HCT116 (cell line): Measurements from ENCODE around the gene RLF. TPM values are rescaled to one million over a fixed set of nuclear protein-coding genes. Genes with fewer than 3 reads are reported as not detected.

Source experiments
- ATAC-seq: fragments of 200-7000 bp; cut with Tn5 transposase; 2 replicates; pipeline ENCODE4 v1.9.1; 2020; ENCODE audit warnings: mild to moderate bottlenecking, moderate library complexity
- BruUV-seq: library from RNA; stranded (reverse); fragments of 400-500 nt; replicated peaks from 2 replicates; lab custom pipeline; 2021; lab: Mats Ljungman, UMichigan
- CTCF ChIA-PET: fragments of 300-600 bp; sonication (Branson Sonifier 250); formaldehyde crosslinking; loops from one replicate; lab custom pipeline; 2021; ENCODE audit warnings: antibody characterized with exemption; lab: Charles Lee
- POLR2A ChIA-PET: fragments of 300-600, 350-600 bp; sonication (Branson Sonifier 250); formaldehyde crosslinking; loops from one replicate; lab custom pipeline; 2021; ENCODE audit warnings: antibody characterized with exemption; lab: Charles Lee
- RAD21 ChIA-PET, 2 experiments: fragments of 300-600 bp; sonication (Branson Sonifier 250); formaldehyde crosslinking; loops; one replicate each; lab custom pipeline; 2023; ENCODE audit warnings: low total read pairs in 2 of 2; ENCODE audit not compliant: uncharacterized antibody in 2 of 2, unreplicated experiment in 2 of 2, low non-redundant PET in 1 of 2; lab: Charles Lee
- DNase-seq: peaks from one replicate; pipeline ENCODE4 v3.0.0-alpha.2; 2010; ENCODE audit warnings: low read depth, low spot score
- H2AFZ ChIP-seq: fragments of 200-600 bp; shearing (Covaris generic), sonication (generic); 2 replicates; pipeline ENCODE4 v1.6.1; 2017; ENCODE audit warnings: low read depth, mixed run types, mixed read lengths, antibody characterized with exemption, low read length; ENCODE audit not compliant: poor library complexity, severe bottlenecking
- H3K27ac ChIP-seq: 2 replicates; pipeline ENCODE4 v1.5.1; 2012; ENCODE audit warnings: low read depth, low read length
- H3K27me3 ChIP-seq: fragments of 200-600 bp; sonication (generic); 2 replicates; pipeline ENCODE4 v1.6.1; 2016; ENCODE audit warnings: mixed run types, low read length, mixed read lengths; ENCODE audit not compliant: insufficient read depth
- H3K36me3 ChIP-seq, 2 experiments: fragments of 200-500 bp in 1 of 2; fragments of 200-600 bp in 1 of 2; sonication (Bioruptor generic) in 1 of 2; sonication (generic) in 1 of 2; 2 replicates each; pipeline versions ENCODE4 v1.5.1 to v1.6.1; 2014 to 2016; ENCODE audit warnings: low read length in 2 of 2, inconsistent platforms in 1 of 2, mixed read lengths in 1 of 2, mixed run types in 1 of 2; ENCODE audit not compliant: insufficient read depth in 2 of 2, control insufficient read depth in 1 of 2
- H3K4me1 ChIP-seq, 2 experiments: fragments of 200-600 bp in 1 of 2; sonication (generic) in 1 of 2; 2 replicates each; pipeline versions ENCODE4 v1.5.1 to v1.6.1; 2012 to 2017; ENCODE audit warnings: low read length in 2 of 2, inconsistent platforms in 1 of 2, mild to moderate bottlenecking in 1 of 2, mixed read lengths in 1 of 2, mixed run types in 1 of 2, moderate library complexity in 1 of 2; ENCODE audit not compliant: insufficient read depth in 2 of 2, control insufficient read depth in 1 of 2
- H3K4me2 ChIP-seq: fragments of 200-600 bp; sonication (generic); 2 replicates; pipeline ENCODE4 v1.6.1; 2017; ENCODE audit warnings: mixed run types, low read length, mixed read lengths
- H3K4me3 ChIP-seq, 2 experiments: fragments of 200-600 bp in 1 of 2; sonication (generic) in 1 of 2; replicated peaks in 1 of 2; 2 replicates each; pipeline ENCODE4 v1.5.1; 2011 to 2016; ENCODE audit warnings: low read length in 2 of 2, control low read depth in 1 of 2, low read depth in 1 of 2, mild to moderate bottlenecking in 1 of 2, mixed read lengths in 1 of 2, mixed run types in 1 of 2
- H3K79me2 ChIP-seq: fragments of 200-600 bp; sonication (generic); 2 replicates; pipeline ENCODE4 v1.6.1; 2017; ENCODE audit warnings: mild to moderate bottlenecking, mixed run types, low read length, moderate library complexity, mixed read lengths; ENCODE audit not compliant: insufficient read depth
- H3K9ac ChIP-seq: fragments of 200-600 bp; sonication (generic); 2 replicates; pipeline ENCODE4 v1.6.1; 2016; ENCODE audit warnings: low read length, mixed read lengths
- H3K9me2 ChIP-seq: fragments of 200-600 bp; sonication (generic), shearing (Covaris generic); 2 replicates; pipeline ENCODE4 v1.6.1; 2017; ENCODE audit warnings: mixed run types, mild to moderate bottlenecking, moderate library complexity; ENCODE audit not compliant: insufficient read depth
- H3K9me3 ChIP-seq, 2 experiments: fragments of 200-500 bp in 1 of 2; fragments of 200-600 bp in 1 of 2; sonication (Bioruptor generic) in 1 of 2; sonication (generic) in 1 of 2; 2 replicates each; pipeline ENCODE4 v1.6.1; 2014 to 2017; ENCODE audit warnings: low read length in 2 of 2, mixed read lengths in 2 of 2, inconsistent platforms in 1 of 2, low read depth in 1 of 2, mild to moderate bottlenecking in 1 of 2, mixed run types in 1 of 2, moderate library complexity in 1 of 2; ENCODE audit not compliant: control insufficient read depth in 1 of 2, insufficient read depth in 1 of 2
- H4K20me1 ChIP-seq: fragments of 200-600 bp; sonication (generic), shearing (Covaris generic); 2 replicates; pipeline ENCODE4 v1.6.1; 2017; ENCODE audit warnings: mixed run types, mild to moderate bottlenecking, moderate library complexity; ENCODE audit not compliant: insufficient read depth
- EZH2phosphoT487 ChIP-seq: fragments of 200-600 bp; IDR thresholded peaks from 2 replicates; pipeline ENCODE4 v1.6.1; 2018; ENCODE audit warnings: antibody characterized with exemption, borderline replicate concordance
- FOSL1 ChIP-seq: IDR thresholded peaks from 2 replicates; pipeline ENCODE4 v1.6.1; 2012; ENCODE audit warnings: low read depth
- POLR2A ChIP-seq: IDR thresholded peaks from 2 replicates; pipeline ENCODE4 v1.7.0; 2011; ENCODE audit warnings: borderline replicate concordance; ENCODE audit not compliant: insufficient read depth, insufficient read length; ENCODE audit errors: extremely low read depth
- RAD21 ChIP-seq: IDR thresholded peaks from 2 replicates; pipeline ENCODE4 v1.6.1; 2012; ENCODE audit warnings: low read depth, mild to moderate bottlenecking
- SIN3A ChIP-seq: IDR thresholded peaks from 2 replicates; pipeline ENCODE4 v1.6.1; 2012; ENCODE audit warnings: low read depth
- ZFX ChIP-seq: fragments of 450-650 bp; IDR thresholded peaks from 2 replicates; pipeline ENCODE4 v1.6.1; 2017
- intact Hi-C: fragments of 100-400 bp; cut with micrococcal nuclease; formaldehyde crosslinking; loops from 2 replicates; pipeline ENCODE4 v1.10.0; 2022
- total RNA-seq: library from RNA; stranded (reverse); gene quantifications from one replicate; pipeline ENCODE4 v1.2.1, GENCODE V29; 2021; ENCODE audit not compliant: unreplicated experiment
- TF ChIP-seq, protein P1 (sequence below): IDR thresholded peaks from 2 replicates; pipeline ENCODE4 v1.6.1; 2011; ENCODE audit warnings: mild to moderate bottlenecking, low read length, moderate library complexity; ENCODE audit not compliant: insufficient replicate concordance; ENCODE audit errors: extremely low read depth

Gene RLF
- total RNA-seq, 1 experiment from 2014 or later, result 20.5 TPM

DNA sequence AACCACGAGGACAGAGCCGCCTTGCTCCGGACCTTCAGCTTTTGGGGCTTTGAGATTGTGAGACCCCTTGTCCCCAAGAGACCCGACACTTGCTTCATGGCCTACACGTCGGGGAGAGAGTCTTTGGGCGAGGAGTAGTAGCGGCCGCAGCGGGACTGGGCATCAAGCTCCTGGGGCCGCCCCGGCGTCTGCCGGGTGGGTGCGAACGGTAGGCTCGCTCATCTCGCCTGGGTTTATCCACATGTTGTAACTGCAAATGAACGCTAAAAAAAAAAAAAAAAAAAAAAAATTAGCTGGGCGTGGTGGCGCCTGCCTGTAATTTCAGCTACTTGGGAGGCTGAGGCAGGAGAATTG, 27.9 kb upstream of the RLF start:
- no TSS peak for BruUV-seq
- peaks cover 0 to 3% of the 10 kb centered on the region in 2 experiments; a peak in 1 of 4 replicates for H3K9me3 ChIP-seq
- no peaks in the 10 kb centered on the region for H4K20me1 ChIP-seq
- CTCF ChIA-PET, result no interaction called here
- no peak overlapping the region for H3K9ac ChIP-seq
- H3K27ac ChIP-seq, result no peak overlapping the region
- no peaks in the 10 kb centered on the region for H3K27me3 ChIP-seq
- TF ChIP-seq EZH2phosphoT487, result no peak
- no peak for TF ChIP-seq FOSL1
- TF ChIP-seq, protein P1, sequence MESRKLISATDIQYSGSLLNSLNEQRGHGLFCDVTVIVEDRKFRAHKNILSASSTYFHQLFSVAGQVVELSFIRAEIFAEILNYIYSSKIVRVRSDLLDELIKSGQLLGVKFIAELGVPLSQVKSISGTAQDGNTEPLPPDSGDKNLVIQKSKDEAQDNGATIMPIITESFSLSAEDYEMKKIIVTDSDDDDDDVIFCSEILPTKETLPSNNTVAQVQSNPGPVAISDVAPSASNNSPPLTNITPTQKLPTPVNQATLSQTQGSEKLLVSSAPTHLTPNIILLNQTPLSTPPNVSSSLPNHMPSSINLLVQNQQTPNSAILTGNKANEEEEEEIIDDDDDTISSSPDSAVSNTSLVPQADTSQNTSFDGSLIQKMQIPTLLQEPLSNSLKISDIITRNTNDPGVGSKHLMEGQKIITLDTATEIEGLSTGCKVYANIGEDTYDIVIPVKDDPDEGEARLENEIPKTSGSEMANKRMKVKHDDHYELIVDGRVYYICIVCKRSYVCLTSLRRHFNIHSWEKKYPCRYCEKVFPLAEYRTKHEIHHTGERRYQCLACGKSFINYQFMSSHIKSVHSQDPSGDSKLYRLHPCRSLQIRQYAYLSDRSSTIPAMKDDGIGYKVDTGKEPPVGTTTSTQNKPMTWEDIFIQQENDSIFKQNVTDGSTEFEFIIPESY, result no peak
- no peak for TF ChIP-seq POLR2A
- TF ChIP-seq ZFX, result no peak
- TF ChIP-seq, all 23 proteins: peak for 0
- Histone ChIP-seq H3K4me1 (no peaks in the 10 kb centered on the region), H3K9me2 (no peaks in the 10 kb centered on the region), H3K4me3 (no peak overlapping the region), H3K4me2 (no peak overlapping the region), H3K79me2 (no peaks in the 10 kb centered on the region), H2AFZ (no peak overlapping the region), H3K36me3 (no peaks in the 10 kb centered on the region)
- intact Hi-C loops, result no loop called here
- DNase-seq (no peak), ATAC-seq (no peak)
- POLR2A ChIA-PET, result no interaction called here
- RAD21 ChIA-PET, result no interaction called here

DNA sequence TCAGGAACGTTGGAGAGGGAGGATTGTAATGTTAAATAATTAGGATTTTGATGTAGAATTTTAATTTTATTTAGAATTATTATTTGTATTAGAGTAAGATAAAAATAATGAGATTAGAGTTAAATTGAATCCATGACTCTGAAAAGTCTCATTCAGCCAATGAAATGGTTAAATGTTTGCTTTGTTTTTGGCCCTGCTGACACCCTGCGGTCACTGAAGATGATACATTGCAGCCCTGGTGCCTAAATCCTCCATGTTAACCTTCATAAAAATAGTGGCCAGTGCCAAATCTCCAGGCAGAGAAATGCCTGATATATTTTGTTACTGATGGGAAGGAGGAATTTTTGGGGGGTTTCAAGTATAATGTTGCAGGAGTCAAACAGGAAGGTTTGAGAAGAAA, 27.3 kb upstream of the RLF start:
- BruUV-seq, result no TSS peak
- Histone ChIP-seq H3K9me2 (no peaks in the 10 kb centered on the region), H4K20me1 (no peaks in the 10 kb centered on the region), H3K4me3 (no peak overlapping the region), H3K4me2 (no peak overlapping the region), H2AFZ (no peak overlapping the region), H3K9me3 (peaks cover 0 to 3% of the 10 kb centered on the region in 2 experiments; a peak in 1 of 4 replicates), H3K79me2 (no peaks in the 10 kb centered on the region), H3K36me3 (no peaks in the 10 kb centered on the region), H3K27me3 (no peaks in the 10 kb centered on the region), H3K9ac (no peak overlapping the region), H3K27ac (no peak overlapping the region), H3K4me1 (no peaks in the 10 kb centered on the region)
- ATAC-seq (no peak), DNase-seq (no peak)
- no peak for TF ChIP-seq SIN3A
- peak; percentile 10; the same call in 1 of the 2 replicates for TF ChIP-seq RAD21
- ChIA-PET POLR2A (no interaction called here), RAD21 (no interaction called here), CTCF (no interaction called here)
- intact Hi-C loops, result no loop called here
